ENCODE data around the gene DYNLL1.

Gene DYNLL1

DNA sequence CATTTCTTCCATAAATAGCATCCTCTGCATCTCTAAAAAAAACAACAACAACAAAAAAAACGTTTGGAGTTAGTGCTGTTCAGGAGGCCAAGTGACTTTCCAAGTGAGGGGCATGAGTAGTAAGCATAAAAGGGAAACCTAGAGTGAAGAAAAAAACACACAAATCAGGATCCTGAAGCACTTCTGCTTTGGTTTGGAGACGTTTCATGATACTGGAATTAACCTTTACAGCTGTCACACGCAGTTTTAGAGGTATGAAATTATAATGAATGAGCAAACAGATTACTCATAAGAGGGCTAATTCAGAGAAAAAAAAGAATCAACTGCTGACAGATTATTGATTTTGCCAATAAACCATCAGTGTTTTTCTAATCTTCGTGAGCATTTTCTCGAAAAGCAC lies 30.2 kb upstream of the DYNLL1 start:
- peaks cover 4% of the 10 kb centered on the region; the same call in 1 of the 2 replicates for H3K4me1 ChIP-seq (ENCODE audit: insufficient read depth, low read length)
- H3K27me3 ChIP-seq (ENCODE audit: insufficient read depth, low read length): no peaks in the 10 kb centered on the region
- H3K9me3 ChIP-seq (ENCODE audit: insufficient read depth, low read depth, low read length): no peaks in the 10 kb centered on the region
- no peak overlapping the region for H3K9ac ChIP-seq (ENCODE audit: low read depth, low read length)
- H3K4me3 ChIP-seq (ENCODE audit: low read length): no peak overlapping the region
- H3K27ac ChIP-seq (ENCODE audit: low read length): no peak overlapping the region
- H3K36me3 ChIP-seq (ENCODE audit: insufficient read depth, low read depth, low read length): peaks cover 68% of the 10 kb centered on the region

DNA sequence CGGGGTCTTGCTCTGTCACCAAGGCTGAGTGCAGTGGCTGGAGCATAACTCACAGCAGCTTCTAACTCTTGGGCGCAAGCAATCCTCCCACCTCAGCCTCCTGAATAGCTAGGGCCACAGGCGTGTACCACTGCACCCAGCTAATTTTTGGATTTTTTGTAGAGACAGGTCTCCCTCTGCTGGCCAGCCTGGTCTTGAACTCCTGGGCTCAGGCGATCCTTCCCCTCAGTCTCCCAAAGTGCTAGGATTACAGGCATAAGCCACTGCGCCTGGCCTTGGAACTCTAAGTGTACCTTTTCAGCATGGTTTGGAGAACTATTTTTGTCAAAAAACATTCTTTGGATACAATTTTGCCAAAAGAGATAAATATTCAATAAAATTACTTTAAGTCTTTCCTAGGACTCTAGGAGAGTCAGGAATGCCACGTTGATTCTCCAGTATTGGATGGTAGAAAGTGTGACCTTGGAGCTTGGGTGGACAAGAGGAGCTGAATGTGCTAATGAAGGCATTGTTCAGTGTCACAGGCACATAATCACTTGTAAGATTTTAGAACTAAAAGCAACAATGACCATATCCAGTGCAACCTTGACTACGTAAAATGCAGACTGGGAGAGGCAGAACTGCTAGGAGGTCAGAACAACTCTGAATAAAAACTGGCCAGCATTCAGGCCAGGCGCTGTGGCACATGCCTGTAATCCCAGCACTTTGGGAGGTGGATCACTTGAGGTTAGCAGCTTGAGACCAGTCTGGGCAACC lies 29.2 kb upstream of the DYNLL1 start:
- Histone ChIP-seq H3K36me3 (ENCODE audit: insufficient read depth, low read depth, low read length) (peaks cover 58% of the 10 kb centered on the region), H3K27ac (ENCODE audit: low read length) (no peak overlapping the region), H3K9ac (ENCODE audit: low read depth, low read length) (no peak overlapping the region), H3K4me1 (ENCODE audit: insufficient read depth, low read length) (peaks cover 4% of the 10 kb centered on the region; the same call in 1 of the 2 replicates), H3K9me3 (ENCODE audit: insufficient read depth, low read depth, low read length) (no peaks in the 10 kb centered on the region), H3K4me3 (ENCODE audit: low read length) (no peak overlapping the region), H3K27me3 (ENCODE audit: insufficient read depth, low read length) (no peaks in the 10 kb centered on the region)

GRCh38 chr12:120467439-120467838 lies 28.5 kb upstream of the DYNLL1 start:
- Histone ChIP-seq H3K9ac (ENCODE audit: low read depth, low read length) (no peak overlapping the region), H3K36me3 (ENCODE audit: insufficient read depth, low read depth, low read length) (peaks cover 51% of the 10 kb centered on the region), H3K27me3 (ENCODE audit: insufficient read depth, low read length) (no peaks in the 10 kb centered on the region), H3K27ac (ENCODE audit: low read length) (no peak overlapping the region), H3K9me3 (ENCODE audit: insufficient read depth, low read depth, low read length) (no peaks in the 10 kb centered on the region), H3K4me3 (ENCODE audit: low read length) (no peak overlapping the region), H3K4me1 (ENCODE audit: insufficient read depth, low read length) (peaks cover 4% of the 10 kb centered on the region; the same call in 1 of the 2 replicates)

GRCh38 chr12:120468325-120468820 lies 27.5 kb upstream of the DYNLL1 start:
- Histone ChIP-seq H3K9me3 (ENCODE audit: insufficient read depth, low read depth, low read length) (no peaks in the 10 kb centered on the region), H3K36me3 (ENCODE audit: insufficient read depth, low read depth, low read length) (peaks cover 42% of the 10 kb centered on the region), H3K27ac (ENCODE audit: low read length) (peak overlapping the region; percentile 39), H3K27me3 (ENCODE audit: insufficient read depth, low read length) (no peaks in the 10 kb centered on the region), H3K9ac (ENCODE audit: low read depth, low read length) (peak overlapping the region; percentile 89), H3K4me1 (ENCODE audit: insufficient read depth, low read length) (peaks cover 4% of the 10 kb centered on the region; the same call in 1 of the 2 replicates), H3K4me3 (ENCODE audit: low read length) (peak overlapping the region; percentile 91)

DNA sequence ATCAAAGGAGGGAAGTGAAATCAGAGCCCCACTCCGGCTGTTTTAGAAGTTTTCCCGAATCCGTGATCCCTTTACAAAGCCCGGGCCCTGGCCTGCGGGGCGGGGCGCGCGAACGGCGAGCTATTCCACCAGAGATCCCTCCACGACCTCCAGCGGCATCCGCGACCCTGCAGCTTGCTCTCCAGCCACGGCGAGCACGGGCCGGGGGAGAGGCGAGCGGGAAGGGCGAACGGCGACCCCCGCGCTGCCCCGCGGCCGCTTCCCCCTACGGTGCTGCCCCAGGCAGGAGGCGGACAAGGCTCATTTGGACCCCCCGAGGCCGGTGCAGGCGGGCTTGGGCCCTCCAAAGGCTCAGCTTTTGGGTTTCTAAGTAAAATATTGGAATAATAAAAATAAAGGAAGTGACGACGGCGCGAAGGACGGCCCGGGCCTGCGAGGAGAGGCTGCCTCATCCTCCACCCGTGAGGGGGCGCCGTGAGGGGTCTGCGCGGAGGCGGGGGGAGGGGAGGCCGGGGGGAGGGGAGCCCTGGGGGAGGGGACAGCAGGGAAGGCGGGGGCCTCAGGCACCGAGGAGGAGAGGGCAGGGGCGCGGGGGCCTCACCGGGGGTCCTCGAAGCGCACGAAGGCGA lies 27.0 kb upstream of the DYNLL1 start:
- H3K27ac ChIP-seq (ENCODE audit: low read length): peak overlapping the region; percentile 83
- H3K27me3 ChIP-seq (ENCODE audit: insufficient read depth, low read length): no peaks in the 10 kb centered on the region
- H3K36me3 ChIP-seq (ENCODE audit: insufficient read depth, low read depth, low read length): peaks cover 36% of the 10 kb centered on the region
- H3K9ac ChIP-seq (ENCODE audit: low read depth, low read length): peak overlapping the region; percentile 89
- peaks cover 4% of the 10 kb centered on the region; the same call in 1 of the 2 replicates for H3K4me1 ChIP-seq (ENCODE audit: insufficient read depth, low read length)
- no peaks in the 10 kb centered on the region for H3K9me3 ChIP-seq (ENCODE audit: insufficient read depth, low read depth, low read length)
- peak overlapping the region; percentile 91 for H3K4me3 ChIP-seq (ENCODE audit: low read length)

DNA sequence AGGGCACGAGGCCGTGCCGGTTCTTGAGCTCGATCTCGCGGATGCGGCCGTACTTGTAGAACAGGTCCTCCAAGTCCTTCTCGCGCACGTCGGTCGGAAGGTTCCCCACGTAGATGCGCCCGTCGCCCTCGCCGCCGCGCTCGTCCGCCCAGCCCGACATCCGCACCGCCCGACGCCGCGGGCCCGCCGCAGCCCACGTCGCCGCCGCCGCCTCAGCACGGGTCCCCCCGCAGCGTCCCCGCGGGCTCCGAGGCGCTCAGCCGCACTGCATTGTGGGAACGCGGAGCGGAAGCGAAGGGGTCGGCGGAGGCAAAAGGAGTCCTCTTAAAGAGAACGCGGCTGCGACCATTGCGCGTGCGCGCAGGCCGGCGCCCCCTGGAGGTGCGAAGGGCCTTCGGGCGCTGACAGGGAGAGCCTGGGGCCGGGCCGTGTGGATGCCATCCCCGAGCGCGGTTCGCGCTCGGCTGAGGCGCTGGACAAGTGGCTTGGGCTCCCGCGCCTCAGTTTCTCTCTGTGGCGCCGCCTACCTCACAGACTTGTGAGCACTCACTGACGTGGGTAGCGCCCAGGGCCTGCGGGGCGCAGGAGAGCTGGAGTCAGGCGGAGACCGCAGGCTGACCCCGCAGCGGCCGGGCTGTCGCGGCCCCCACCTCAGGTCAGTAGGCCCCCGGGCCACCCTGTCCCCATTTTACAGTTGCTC lies 26.3 kb upstream of the DYNLL1 start, which contains the start of gene SRSF9:
Gene SRSF9 (minus strand): TSS at position 299 of the 700 bp plus-strand sequence. CDS start 139 bp downstream, at position 160.
- H3K36me3 ChIP-seq (ENCODE audit: insufficient read depth, low read depth, low read length): peaks cover 30% of the 10 kb centered on the region
- no peaks in the 10 kb centered on the region for H3K27me3 ChIP-seq (ENCODE audit: insufficient read depth, low read length)
- H3K4me3 ChIP-seq (ENCODE audit: low read length): peak within 1 kb of the TSS; percentile 91
- H3K4me1 ChIP-seq (ENCODE audit: insufficient read depth, low read length): peaks cover 9% of the 10 kb centered on the region; the same call in 1 of the 2 replicates
- H3K27ac ChIP-seq (ENCODE audit: low read length): peak within 1 kb of the TSS; percentile 83
- peak within 1 kb of the TSS; percentile 89 for H3K9ac ChIP-seq (ENCODE audit: low read depth, low read length)
- no peaks in the 10 kb centered on the region for H3K9me3 ChIP-seq (ENCODE audit: insufficient read depth, low read depth, low read length)

DNA sequence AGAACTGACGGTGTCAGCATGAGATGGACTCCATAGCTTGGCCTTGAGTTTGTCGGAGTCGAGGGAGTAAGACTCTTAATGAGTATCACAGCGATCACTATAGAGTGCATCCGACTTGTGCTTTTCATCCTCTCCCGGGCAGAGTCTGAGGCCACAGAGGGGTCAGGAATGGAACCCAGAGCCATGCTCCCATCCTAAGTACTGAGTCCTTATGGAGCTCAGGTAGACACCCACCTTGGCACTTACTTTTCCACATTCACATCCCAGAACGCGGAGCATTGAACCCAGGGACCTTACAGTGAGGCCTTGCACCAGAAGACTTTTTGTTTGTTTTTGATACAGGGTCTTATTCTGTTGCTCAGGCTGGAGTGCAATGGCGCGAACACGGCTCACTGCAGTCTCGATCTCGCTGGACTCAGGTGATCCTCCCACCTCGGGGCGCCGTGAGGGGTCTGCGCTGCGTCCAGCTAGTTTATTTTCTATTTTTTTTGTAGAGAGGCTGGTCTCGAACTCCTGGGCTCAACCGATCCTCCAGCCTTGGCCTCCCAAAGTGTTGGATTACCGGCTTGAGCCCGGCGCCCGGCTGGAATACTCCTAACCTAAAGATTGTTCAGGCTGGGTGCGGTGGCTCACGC lies 25.6 kb upstream of the DYNLL1 start:
- Histone ChIP-seq H3K27ac (ENCODE audit: low read length) (no peak overlapping the region), H3K36me3 (ENCODE audit: insufficient read depth, low read depth, low read length) (peaks cover 23% of the 10 kb centered on the region), H3K27me3 (ENCODE audit: insufficient read depth, low read length) (no peaks in the 10 kb centered on the region), H3K4me3 (ENCODE audit: low read length) (peak overlapping the region; percentile 91), H3K9ac (ENCODE audit: low read depth, low read length) (peak overlapping the region; percentile 75; the same call in 1 of the 2 replicates), H3K4me1 (ENCODE audit: insufficient read depth, low read length) (peaks cover 9% of the 10 kb centered on the region; the same call in 1 of the 2 replicates), H3K9me3 (ENCODE audit: insufficient read depth, low read depth, low read length) (no peaks in the 10 kb centered on the region)

DNA sequence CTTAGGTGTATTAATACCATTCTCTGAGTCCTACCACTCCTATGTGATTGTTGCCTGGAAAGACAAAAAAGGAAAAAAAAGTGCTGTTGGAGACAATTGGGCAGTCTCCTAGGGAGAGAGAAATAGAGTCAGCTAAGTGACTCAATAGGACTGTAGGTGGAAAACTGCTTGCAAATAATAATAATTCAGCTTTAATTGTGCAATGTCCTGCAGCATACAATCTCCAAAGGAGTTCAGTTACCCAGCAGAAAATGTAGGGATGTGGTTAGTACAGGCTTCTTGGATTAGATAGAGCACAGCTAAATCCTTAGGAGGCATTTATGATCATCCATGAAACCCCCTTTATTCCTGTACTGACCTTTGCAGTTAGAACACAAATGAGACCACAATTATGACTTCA lies 23.4 kb upstream of the DYNLL1 start:
- H3K4me3 ChIP-seq (ENCODE audit: low read length): no peak overlapping the region
- H3K27me3 ChIP-seq (ENCODE audit: insufficient read depth, low read length): no peaks in the 10 kb centered on the region
- H3K36me3 ChIP-seq (ENCODE audit: insufficient read depth, low read depth, low read length): peaks cover 2% of the 10 kb centered on the region
- H3K27ac ChIP-seq (ENCODE audit: low read length): no peak overlapping the region
- H3K9me3 ChIP-seq (ENCODE audit: insufficient read depth, low read depth, low read length): no peaks in the 10 kb centered on the region
- H3K4me1 ChIP-seq (ENCODE audit: insufficient read depth, low read length): peaks cover 7% of the 10 kb centered on the region; the same call in 1 of the 2 replicates
- H3K9ac ChIP-seq (ENCODE audit: low read depth, low read length): no peak overlapping the region

DNA sequence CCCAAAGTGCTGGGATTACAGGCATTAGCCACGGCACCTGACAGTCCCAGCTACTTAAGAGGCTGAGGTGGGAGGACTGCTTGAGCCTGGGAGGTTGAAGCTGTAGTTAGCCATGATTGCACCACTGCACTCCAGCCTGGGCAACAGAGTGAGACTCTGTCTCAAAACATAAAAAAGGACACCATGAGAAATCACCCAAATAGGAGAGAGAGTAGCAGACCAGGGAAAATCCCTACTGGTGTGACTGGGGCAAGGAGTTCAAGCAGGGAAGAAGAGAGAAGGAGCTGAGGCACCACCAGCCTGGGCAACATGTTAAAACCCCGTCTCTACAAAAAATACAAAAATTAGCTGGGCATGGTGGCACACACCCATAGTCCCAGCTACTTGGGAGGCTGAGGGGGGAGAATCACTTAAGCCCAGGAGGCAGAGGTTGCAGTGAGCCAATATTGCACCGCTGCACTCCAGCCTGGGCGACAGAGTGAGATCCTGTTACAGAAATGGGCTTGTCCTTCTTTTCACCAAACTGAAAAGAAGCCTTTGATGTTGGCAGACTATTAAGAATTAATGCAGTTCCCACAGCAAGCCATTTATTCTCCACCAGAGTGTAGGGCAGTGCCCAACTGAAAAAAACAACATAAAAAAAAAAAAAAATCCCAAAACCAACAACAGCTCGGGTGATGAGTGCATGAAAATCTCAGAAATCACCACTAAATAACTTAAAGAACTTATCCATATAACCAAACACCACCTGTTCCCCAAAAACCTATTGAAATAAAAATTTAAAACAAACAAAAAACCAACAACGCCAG lies 21.9 kb upstream of the DYNLL1 start:
- no peak overlapping the region for H3K27ac ChIP-seq (ENCODE audit: low read length)
- H3K4me3 ChIP-seq (ENCODE audit: low read length): no peak overlapping the region
- no peak overlapping the region for H3K9ac ChIP-seq (ENCODE audit: low read depth, low read length)
- no peaks in the 10 kb centered on the region for H3K9me3 ChIP-seq (ENCODE audit: insufficient read depth, low read depth, low read length)
- no peaks in the 10 kb centered on the region for H3K27me3 ChIP-seq (ENCODE audit: insufficient read depth, low read length)
- H3K36me3 ChIP-seq (ENCODE audit: insufficient read depth, low read depth, low read length): no peaks in the 10 kb centered on the region
- H3K4me1 ChIP-seq (ENCODE audit: insufficient read depth, low read length): 0 out of 2 replicates have a peak, but pooled peaks cover 5% of the 10 kb centered on the region

GRCh38 chr12:120474616-120474960 lies 21.3 kb upstream of the DYNLL1 start:
- Histone ChIP-seq H3K9me3 (ENCODE audit: insufficient read depth, low read depth, low read length) (no peaks in the 10 kb centered on the region), H3K4me1 (ENCODE audit: insufficient read depth, low read length) (0 out of 2 replicates have a peak, but pooled peaks cover 5% of the 10 kb centered on the region), H3K27ac (ENCODE audit: low read length) (no peak overlapping the region), H3K36me3 (ENCODE audit: insufficient read depth, low read depth, low read length) (no peaks in the 10 kb centered on the region), H3K27me3 (ENCODE audit: insufficient read depth, low read length) (no peaks in the 10 kb centered on the region), H3K4me3 (ENCODE audit: low read length) (no peak overlapping the region), H3K9ac (ENCODE audit: low read depth, low read length) (no peak overlapping the region)
